DND-41 (cell line): ENCODE data around the gene ACSL4.

Source experiments
- ATAC-seq: fragments of 200-7000 bp; cut with Tn5 transposase; 3 replicates; pipeline ENCODE4 v1.9.1; 2021; ENCODE audit warnings: low read depth; ENCODE audit not compliant: insufficient read depth
- DNase-seq: peaks from one replicate; pipeline ENCODE4 v3.0.0-alpha.2; 2020
- H2AFZ ChIP-seq: 2 replicates; pipeline ENCODE4 v1.6.0; 2012; ENCODE audit warnings: low read depth, low read length
- H3K27ac ChIP-seq: 2 replicates; pipeline ENCODE4 v1.5.1; 2012; ENCODE audit warnings: low read length, inconsistent platforms
- H3K27me3 ChIP-seq: fragments of 200-600 bp; sonication (generic); 2 replicates; pipeline ENCODE4 v1.6.0; 2012; ENCODE audit warnings: low read length, mild to moderate bottlenecking, inconsistent platforms; ENCODE audit not compliant: insufficient read depth, poor library complexity
- H3K36me3 ChIP-seq: 2 replicates; pipeline ENCODE4 v1.5.1; 2012; ENCODE audit warnings: low read length, inconsistent platforms; ENCODE audit not compliant: insufficient read depth
- H3K4me1 ChIP-seq: 2 replicates; pipeline ENCODE4 v1.5.1; 2012; ENCODE audit warnings: mild to moderate bottlenecking, low read length; ENCODE audit not compliant: insufficient read depth
- H3K4me2 ChIP-seq: 2 replicates; pipeline ENCODE4 v1.6.0; 2012; ENCODE audit warnings: mild to moderate bottlenecking, moderate library complexity, low read length, inconsistent platforms; ENCODE audit not compliant: insufficient read depth
- H3K4me3 ChIP-seq, 2 experiments: fragments of 200-600 bp in 1 of 2; shearing (Covaris generic) in 1 of 2; 2 replicates each; pipeline ENCODE4 v1.5.1; 2012 to 2016; ENCODE audit warnings: inconsistent platforms in 2 of 2, low read length in 2 of 2, mild to moderate bottlenecking in 2 of 2, low read depth in 1 of 2, moderate library complexity in 1 of 2
- H3K79me2 ChIP-seq: 2 replicates; pipeline ENCODE4 v1.6.0; 2012; ENCODE audit warnings: low read length, inconsistent platforms; ENCODE audit not compliant: insufficient read depth
- H3K9ac ChIP-seq: 2 replicates; pipeline ENCODE4 v1.6.0; 2012; ENCODE audit warnings: low read depth, mild to moderate bottlenecking, inconsistent platforms, low read length, moderate library complexity
- H3K9me3 ChIP-seq: 2 replicates; pipeline ENCODE4 v1.5.1; 2012; ENCODE audit warnings: low read length, moderate library complexity, mild to moderate bottlenecking, inconsistent platforms; ENCODE audit not compliant: insufficient read depth, severe bottlenecking
- H4K20me1 ChIP-seq: 2 replicates; pipeline ENCODE4 v1.6.0; 2012; ENCODE audit warnings: low read length; ENCODE audit not compliant: insufficient read depth
- EZH2 ChIP-seq: IDR thresholded peaks from 3 replicates; pipeline ENCODE4 v1.6.1; 2012; ENCODE audit warnings: borderline replicate concordance, low read depth, mild to moderate bottlenecking, moderate library complexity, low read length, inconsistent platforms; ENCODE audit not compliant: severe bottlenecking
- TF ChIP-seq, protein P1 (sequence below): IDR thresholded peaks from 2 replicates; pipeline ENCODE4 v1.5.1; 2012; ENCODE audit warnings: borderline replicate concordance, low read length, moderate library complexity, mild to moderate bottlenecking; ENCODE audit not compliant: poor library complexity, severe bottlenecking; ENCODE audit errors: extremely low read depth

ACSL4 gene

DNA sequence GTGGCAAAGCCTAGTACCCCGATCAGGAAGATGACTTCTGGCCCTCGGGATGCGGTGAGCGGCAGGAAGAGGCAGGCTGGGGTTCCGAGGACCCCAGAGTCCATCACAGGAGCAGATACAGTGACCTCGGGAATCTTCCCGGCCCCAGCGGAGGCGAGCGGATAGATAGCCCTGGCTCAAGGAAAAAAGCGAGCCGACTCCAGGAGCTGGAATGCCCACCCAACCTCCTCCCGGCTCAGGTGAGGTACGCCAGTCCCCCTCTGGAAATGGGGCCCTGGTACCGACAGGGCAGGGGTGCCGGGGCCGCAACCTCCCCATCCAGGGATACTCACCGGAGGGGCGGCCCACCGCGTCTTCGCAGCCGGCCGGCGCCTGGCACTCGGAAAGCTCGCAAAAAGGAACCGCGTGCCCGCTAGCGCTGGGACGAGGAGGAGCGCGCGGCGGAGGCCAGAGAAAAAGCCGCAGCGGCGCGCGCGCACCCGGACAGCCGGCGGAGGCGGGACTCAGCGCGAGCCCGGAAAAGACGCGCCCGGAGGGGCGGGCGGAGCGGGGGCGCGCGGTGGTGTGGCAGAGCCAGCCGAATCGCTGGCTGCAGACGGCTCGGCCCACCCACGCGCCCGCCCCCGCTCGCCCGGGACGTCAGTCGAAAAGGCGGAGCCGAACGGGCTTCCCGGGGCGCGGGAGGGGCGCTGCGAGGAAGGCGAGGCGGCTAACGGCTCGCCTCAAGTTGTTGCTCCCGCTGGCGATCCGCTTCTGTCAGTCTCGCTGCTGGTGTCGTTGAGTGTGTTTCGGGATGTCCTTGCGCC, at the start of gene ACSL4:
TSS of gene ACSL4 (minus strand) at position 451 of the 806 bp plus-strand sequence. CDS start 49,894 bp downstream, outside the sequence.
- ATAC-seq (peak; percentile 91), DNase-seq (peak; percentile 87)
- Histone ChIP-seq H3K27ac (peak within 1 kb of the TSS; percentile 87), H3K79me2 (peaks cover 48% of the 10 kb centered on the region), H3K36me3 (no peaks in the 10 kb centered on the region), H4K20me1 (no peaks in the 10 kb centered on the region; the same call in 1 of the 2 replicates), H3K4me2 (peak within 1 kb of the TSS; percentile 82), H3K27me3 (no peaks in the 10 kb centered on the region), H3K4me3 (peak within 1 kb of the TSS; percentile 72 to 93), H2AFZ (peak within 1 kb of the TSS; percentile 98), H3K9ac (peak within 1 kb of the TSS; percentile 78), H3K4me1 (peaks cover 38% of the 10 kb centered on the region), H3K9me3 (no peaks in the 10 kb centered on the region)
- no peak for TF ChIP-seq EZH2
- TF ChIP-seq, protein P1, sequence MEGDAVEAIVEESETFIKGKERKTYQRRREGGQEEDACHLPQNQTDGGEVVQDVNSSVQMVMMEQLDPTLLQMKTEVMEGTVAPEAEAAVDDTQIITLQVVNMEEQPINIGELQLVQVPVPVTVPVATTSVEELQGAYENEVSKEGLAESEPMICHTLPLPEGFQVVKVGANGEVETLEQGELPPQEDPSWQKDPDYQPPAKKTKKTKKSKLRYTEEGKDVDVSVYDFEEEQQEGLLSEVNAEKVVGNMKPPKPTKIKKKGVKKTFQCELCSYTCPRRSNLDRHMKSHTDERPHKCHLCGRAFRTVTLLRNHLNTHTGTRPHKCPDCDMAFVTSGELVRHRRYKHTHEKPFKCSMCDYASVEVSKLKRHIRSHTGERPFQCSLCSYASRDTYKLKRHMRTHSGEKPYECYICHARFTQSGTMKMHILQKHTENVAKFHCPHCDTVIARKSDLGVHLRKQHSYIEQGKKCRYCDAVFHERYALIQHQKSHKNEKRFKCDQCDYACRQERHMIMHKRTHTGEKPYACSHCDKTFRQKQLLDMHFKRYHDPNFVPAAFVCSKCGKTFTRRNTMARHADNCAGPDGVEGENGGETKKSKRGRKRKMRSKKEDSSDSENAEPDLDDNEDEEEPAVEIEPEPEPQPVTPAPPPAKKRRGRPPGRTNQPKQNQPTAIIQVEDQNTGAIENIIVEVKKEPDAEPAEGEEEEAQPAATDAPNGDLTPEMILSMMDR: no peak

DNA sequence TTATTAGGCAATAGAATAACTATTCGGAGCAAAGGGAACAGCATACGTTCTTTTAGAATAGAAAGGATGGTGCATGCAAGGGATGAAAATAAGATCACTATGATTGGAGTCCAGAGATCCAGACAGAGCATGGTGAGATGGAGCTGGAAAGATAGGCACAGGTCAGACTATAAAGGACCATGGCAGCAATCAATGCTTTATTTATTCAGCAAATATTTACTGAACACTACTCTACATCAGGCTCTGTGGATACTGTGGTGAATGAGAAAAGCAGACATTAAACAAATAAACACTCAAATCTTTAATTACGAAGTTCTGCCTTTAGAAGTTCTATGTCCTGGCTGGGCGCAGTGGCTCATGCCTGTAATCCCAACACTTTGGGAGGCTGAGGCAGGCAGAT, 44.7 kb upstream of the ACSL4 start:
- no peaks in the 10 kb centered on the region for H4K20me1 ChIP-seq
- H2AFZ ChIP-seq: no peak overlapping the region
- H3K36me3 ChIP-seq: no peaks in the 10 kb centered on the region
- DNase-seq: no peak
- H3K27ac ChIP-seq: no peak overlapping the region
- no peaks in the 10 kb centered on the region for H3K79me2 ChIP-seq
- H3K9me3 ChIP-seq: no peaks in the 10 kb centered on the region
- no peaks in the 10 kb centered on the region for H3K4me1 ChIP-seq
- H3K4me3 ChIP-seq: no peak overlapping the region
- no peak for TF ChIP-seq EZH2
- no peak overlapping the region for H3K9ac ChIP-seq
- ATAC-seq: no peak
- no peak overlapping the region for H3K4me2 ChIP-seq
- no peaks in the 10 kb centered on the region for H3K27me3 ChIP-seq

DNA sequence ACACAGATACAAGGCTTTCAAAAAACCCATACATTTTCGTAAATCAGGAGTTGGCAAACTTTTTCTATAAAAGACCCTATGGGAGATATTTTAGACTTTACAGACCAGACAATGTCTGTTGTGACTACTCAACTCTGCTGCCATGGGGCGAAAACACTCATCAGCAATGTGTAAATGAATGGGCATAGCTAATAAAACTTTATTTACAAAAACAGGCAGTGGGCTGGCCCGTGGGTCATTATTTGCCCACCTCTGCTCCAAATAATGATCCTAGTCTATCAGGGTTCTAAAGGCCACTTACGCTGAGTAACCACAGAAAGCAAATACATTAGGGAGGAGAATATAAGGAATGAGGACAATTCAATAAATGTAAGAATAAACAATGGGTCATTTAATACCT, 43.9 kb upstream of the ACSL4 start:
- TF ChIP-seq, protein P1: no peak
- TF ChIP-seq EZH2: no peak
- no peaks in the 10 kb centered on the region for H3K36me3 ChIP-seq
- H3K27me3 ChIP-seq: no peaks in the 10 kb centered on the region

DNA sequence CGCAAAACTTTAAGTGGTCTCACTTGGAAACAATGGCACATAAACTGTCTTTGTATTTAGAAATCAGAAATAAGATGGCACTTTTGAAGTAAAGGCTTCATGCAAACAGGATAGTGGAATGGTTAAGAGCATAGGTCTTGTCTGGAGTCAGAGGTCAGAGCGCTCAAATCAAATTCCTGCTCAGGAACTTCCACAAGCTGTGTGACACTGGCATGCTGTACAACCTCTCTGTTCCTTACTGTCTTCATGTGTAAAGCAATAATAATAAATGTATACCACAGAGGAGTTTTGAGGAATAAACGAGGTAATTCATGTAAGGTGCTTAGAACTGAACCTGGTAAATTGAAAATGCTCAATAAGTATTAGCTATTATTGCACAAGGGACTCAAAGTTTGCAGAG, 43.4 kb upstream of the ACSL4 start:
- H3K9ac ChIP-seq: no peak overlapping the region
- no peaks in the 10 kb centered on the region for H3K4me1 ChIP-seq
- H3K4me2 ChIP-seq: no peak overlapping the region
- no peaks in the 10 kb centered on the region for H3K9me3 ChIP-seq
- no peak for DNase-seq
- H3K4me3 ChIP-seq: no peak overlapping the region
- no peaks in the 10 kb centered on the region for H3K27me3 ChIP-seq
- no peaks in the 10 kb centered on the region for H3K36me3 ChIP-seq
- H3K79me2 ChIP-seq: no peaks in the 10 kb centered on the region
- no peak overlapping the region for H2AFZ ChIP-seq
- no peak for TF ChIP-seq EZH2
- TF ChIP-seq, protein P1: no peak
- no peak overlapping the region for H3K27ac ChIP-seq
- no peak for ATAC-seq
- H4K20me1 ChIP-seq: no peaks in the 10 kb centered on the region

More for the DNA sequence above, 43.9 kb upstream of the ACSL4 start:
- Histone ChIP-seq H4K20me1 (no peaks in the 10 kb centered on the region), H3K9me3 (no peaks in the 10 kb centered on the region), H3K9ac (no peak overlapping the region), H3K4me3 (no peak overlapping the region), H2AFZ (no peak overlapping the region), H3K79me2 (no peaks in the 10 kb centered on the region), H3K27ac (no peak overlapping the region), H3K4me2 (no peak overlapping the region), H3K4me1 (no peaks in the 10 kb centered on the region)
- ATAC-seq (no peak), DNase-seq (no peak)
